HepG2 (cell line): ENCODE data around the gene PARN. TPM values are rescaled to one million over a fixed set of nuclear protein-coding genes. Genes with fewer than 3 reads are reported as not detected.

Experiments
- CBX5 ChIP-seq: sonication (generic); formaldehyde crosslinking; IDR thresholded peaks from 2 replicates; pipeline ENCODE4 v1.4.0; 2020; ENCODE audit warnings: missing genetic modification reagents, borderline replicate concordance
- HDAC1 ChIP-seq: sonication (generic); formaldehyde crosslinking; IDR thresholded peaks from 2 replicates; pipeline ENCODE4 v1.5.1; 2020; ENCODE audit warnings: mild to moderate bottlenecking, missing genetic modification reagents
- ISX ChIP-seq: sonication (generic); formaldehyde crosslinking; conservative IDR thresholded peaks from 2 replicates; pipeline ENCODE4 v1.5.0; 2020; ENCODE audit warnings: missing genetic modification reagents
- KDM1A ChIP-seq: IDR thresholded peaks from 2 replicates; pipeline ENCODE4 v1.6.1; 2016; ENCODE audit warnings: missing compliant biosample characterization
- KDM2A ChIP-seq: sonication (generic); formaldehyde crosslinking; IDR thresholded peaks from 2 replicates; pipeline ENCODE4 v1.4.0; 2020; ENCODE audit warnings: low read depth, missing genetic modification reagents, borderline replicate concordance
- KDM6A ChIP-seq: IDR thresholded peaks from 2 replicates; pipeline ENCODE4 v1.6.1; 2016; ENCODE audit warnings: low read depth
- KMT2A ChIP-seq: sonication (generic); formaldehyde crosslinking; IDR thresholded peaks from 2 replicates; pipeline ENCODE4 v1.4.0; 2020; ENCODE audit warnings: missing genetic modification reagents
- LCORL ChIP-seq, 2 experiments: fragments of 450-650 bp in 1 of 2; sonication (generic) in 1 of 2; formaldehyde crosslinking in 1 of 2; IDR thresholded peaks; 2 replicates each; pipeline versions ENCODE4 v1.5.0 to v1.6.1; 2017 to 2020; ENCODE audit warnings: antibody characterized with exemption in 1 of 2, missing genetic modification reagents in 1 of 2
- NFKBIZ ChIP-seq: IDR thresholded peaks from 2 replicates; pipeline ENCODE4 v1.6.1; 2018; ENCODE audit warnings: missing genetic modification reagents, missing compliant biosample characterization
- PHF5A ChIP-seq: IDR thresholded peaks from one replicate; pipeline ENCODE4 v1.6.1; 2018; ENCODE audit warnings: low read depth, missing genetic modification reagents; ENCODE audit not compliant: unreplicated experiment
- RXRA ChIP-seq: sonication (generic); formaldehyde crosslinking; IDR thresholded peaks from 2 replicates; pipeline ENCODE4 v1.5.1; 2020; ENCODE audit warnings: missing genetic modification reagents
- SMYD3 ChIP-seq: sonication (generic); formaldehyde crosslinking; IDR thresholded peaks from 2 replicates; pipeline ENCODE4 v1.8.1; 2023; ENCODE audit warnings: mild to moderate bottlenecking, missing genetic modification reagents
- TEAD3 ChIP-seq: optimal IDR thresholded peaks from 2 replicates; pipeline ENCODE3; 2016; ENCODE audit warnings: borderline replicate concordance
- ZBTB7B ChIP-seq: sonication (generic); formaldehyde crosslinking; IDR thresholded peaks from 2 replicates; pipeline ENCODE4 v1.4.0; 2020; ENCODE audit warnings: missing genetic modification reagents
- ZNF121 ChIP-seq: sonication (generic); formaldehyde crosslinking; IDR thresholded peaks from 2 replicates; pipeline ENCODE4 v1.5.0; 2020; ENCODE audit warnings: mild to moderate bottlenecking, missing genetic modification reagents
- ZNF441 ChIP-seq: sonication (generic); formaldehyde crosslinking; IDR thresholded peaks from 2 replicates; pipeline ENCODE4 v1.7.0; 2021; ENCODE audit warnings: missing genetic modification reagents, borderline replicate concordance
- ZNF446 ChIP-seq: sonication (generic); formaldehyde crosslinking; IDR thresholded peaks from 2 replicates; pipeline ENCODE4 v1.5.0; 2020; ENCODE audit warnings: mild to moderate bottlenecking, missing genetic modification reagents
- ZNF768 ChIP-seq: sonication (generic); formaldehyde crosslinking; IDR thresholded peaks from 2 replicates; pipeline ENCODE4 v1.4.0; 2020; ENCODE audit warnings: missing genetic modification reagents
- polyA plus RNA-seq, 8 experiments: library from polyadenylated mRNA; depleted of rRNA in 3 of 8; stranded (reverse) in 7 of 8; unstranded in 1 of 8; fragments of >200 nt; fragmentation: Illumina TruSeq in 4 of 8; extraction: Trizol in 4 of 8; gene quantifications; 2 replicates each; pipeline versions ENCODE4 v1.2.1 to v1.2.3, GENCODE V29; 2011 to 2016; ENCODE audit warnings: low read depth in 4 of 8, missing spikeins in 1 of 8, mixed read lengths in 1 of 8; ENCODE audit not compliant: insufficient read depth in 1 of 8
- total RNA-seq, 5 experiments: library from RNA; depleted of rRNA; stranded (reverse); fragments of >200 nt; fragmentation: Illumina TruSeq; extraction: Trizol; gene quantifications; 2 replicates each; pipeline ENCODE4 v1.2.3, GENCODE V29; 2016; ENCODE audit warnings: low read depth in 1 of 5
- TF ChIP-seq, protein P1 (sequence below): sonication (generic); formaldehyde crosslinking; IDR thresholded peaks from 2 replicates; pipeline ENCODE4 v1.8.1; 2023; ENCODE audit warnings: mild to moderate bottlenecking, missing genetic modification reagents
- TF ChIP-seq, protein P2 (sequence below): sonication (generic); formaldehyde crosslinking; IDR thresholded peaks from 2 replicates; pipeline ENCODE4 v1.5.0; 2020; ENCODE audit warnings: missing genetic modification reagents
- TF ChIP-seq, protein P3 (sequence below): sonication (generic); formaldehyde crosslinking; IDR thresholded peaks from 2 replicates; pipeline ENCODE4 v1.4.0; 2020; ENCODE audit warnings: missing genetic modification reagents
- TF ChIP-seq, protein P4 (sequence below): sonication (generic); formaldehyde crosslinking; IDR thresholded peaks from 2 replicates; pipeline ENCODE4 v1.4.0; 2020; ENCODE audit warnings: mild to moderate bottlenecking, missing genetic modification reagents
- TF ChIP-seq, protein P5 (sequence below): sonication (generic); formaldehyde crosslinking; IDR thresholded peaks from 2 replicates; pipeline ENCODE4 v1.5.0; 2020; ENCODE audit warnings: missing genetic modification reagents
- TF ChIP-seq, protein P6 (sequence below): sonication (generic); formaldehyde crosslinking; IDR thresholded peaks from 2 replicates; pipeline ENCODE4 v1.4.0; 2020; ENCODE audit warnings: missing genetic modification reagents

The PARN gene
- total and polyA plus RNA-seq, 2 of the 13 experiments (the other 11 are each of a cell fraction or from before 2014, with no cell fraction given): 13.3 to 47.6 TPM

DNA sequence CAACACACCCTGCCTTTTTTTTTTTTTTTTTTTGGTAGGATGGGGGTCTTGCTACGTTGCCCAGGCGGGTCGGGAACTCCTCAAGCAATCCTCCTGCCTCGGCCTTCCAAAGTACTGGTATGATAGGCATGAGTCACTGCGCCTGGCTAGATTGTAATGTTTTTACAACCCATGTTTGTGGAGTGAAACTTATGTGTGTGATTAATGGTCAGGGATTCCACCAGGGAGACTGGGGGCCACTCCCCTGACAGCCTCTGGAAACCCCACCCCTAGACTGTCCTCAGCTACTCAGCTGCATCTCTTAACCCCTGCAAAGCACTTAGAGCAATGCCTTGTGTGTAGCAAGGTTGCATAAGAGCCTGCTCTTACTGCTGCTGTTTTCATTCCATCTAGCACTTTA lies 220.5 kb downstream of the PARN start (continued):
- no peak for TF ChIP-seq ZNF768
- TF ChIP-seq ZNF121 (CRISPR knock-in tag): peak; percentile 97
- TF ChIP-seq, protein P1, sequence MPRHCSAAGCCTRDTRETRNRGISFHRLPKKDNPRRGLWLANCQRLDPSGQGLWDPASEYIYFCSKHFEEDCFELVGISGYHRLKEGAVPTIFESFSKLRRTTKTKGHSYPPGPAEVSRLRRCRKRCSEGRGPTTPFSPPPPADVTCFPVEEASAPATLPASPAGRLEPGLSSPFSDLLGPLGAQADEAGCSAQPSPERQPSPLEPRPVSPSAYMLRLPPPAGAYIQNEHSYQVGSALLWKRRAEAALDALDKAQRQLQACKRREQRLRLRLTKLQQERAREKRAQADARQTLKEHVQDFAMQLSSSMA: no peak
- peak; percentile 56; the same call in 1 of the 2 replicates for TF ChIP-seq KDM1A (CRISPR knock-in tag)
- no peak for TF ChIP-seq HDAC1 (CRISPR knock-in tag)
- no peak for TF ChIP-seq PHF5A
- TF ChIP-seq, protein P2, sequence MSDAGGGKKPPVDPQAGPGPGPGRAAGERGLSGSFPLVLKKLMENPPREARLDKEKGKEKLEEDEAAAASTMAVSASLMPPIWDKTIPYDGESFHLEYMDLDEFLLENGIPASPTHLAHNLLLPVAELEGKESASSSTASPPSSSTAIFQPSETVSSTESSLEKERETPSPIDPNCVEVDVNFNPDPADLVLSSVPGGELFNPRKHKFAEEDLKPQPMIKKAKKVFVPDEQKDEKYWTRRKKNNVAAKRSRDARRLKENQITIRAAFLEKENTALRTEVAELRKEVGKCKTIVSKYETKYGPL (CRISPR knock-in tag): peak; percentile 32; the same call in 1 of the 2 replicates
- TF ChIP-seq ZNF446 (CRISPR knock-in tag): no peak
- TF ChIP-seq, protein P3, sequence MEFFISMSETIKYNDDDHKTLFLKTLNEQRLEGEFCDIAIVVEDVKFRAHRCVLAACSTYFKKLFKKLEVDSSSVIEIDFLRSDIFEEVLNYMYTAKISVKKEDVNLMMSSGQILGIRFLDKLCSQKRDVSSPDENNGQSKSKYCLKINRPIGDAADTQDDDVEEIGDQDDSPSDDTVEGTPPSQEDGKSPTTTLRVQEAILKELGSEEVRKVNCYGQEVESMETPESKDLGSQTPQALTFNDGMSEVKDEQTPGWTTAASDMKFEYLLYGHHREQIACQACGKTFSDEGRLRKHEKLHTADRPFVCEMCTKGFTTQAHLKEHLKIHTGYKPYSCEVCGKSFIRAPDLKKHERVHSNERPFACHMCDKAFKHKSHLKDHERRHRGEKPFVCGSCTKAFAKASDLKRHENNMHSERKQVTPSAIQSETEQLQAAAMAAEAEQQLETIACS (CRISPR knock-in tag): no peak
- no peak for TF ChIP-seq LCORL (IDR thresholded peaks at IDR 0.05)
- TF ChIP-seq LCORL (CRISPR knock-in tag; IDR thresholded peaks at IDR 0.05): no peak
- no peak for TF ChIP-seq RXRA (CRISPR knock-in tag)
- peak; percentile 17 for TF ChIP-seq TEAD3 (CRISPR knock-in tag)
- no peak for TF ChIP-seq ISX (CRISPR knock-in tag)
- TF ChIP-seq, protein P4, sequence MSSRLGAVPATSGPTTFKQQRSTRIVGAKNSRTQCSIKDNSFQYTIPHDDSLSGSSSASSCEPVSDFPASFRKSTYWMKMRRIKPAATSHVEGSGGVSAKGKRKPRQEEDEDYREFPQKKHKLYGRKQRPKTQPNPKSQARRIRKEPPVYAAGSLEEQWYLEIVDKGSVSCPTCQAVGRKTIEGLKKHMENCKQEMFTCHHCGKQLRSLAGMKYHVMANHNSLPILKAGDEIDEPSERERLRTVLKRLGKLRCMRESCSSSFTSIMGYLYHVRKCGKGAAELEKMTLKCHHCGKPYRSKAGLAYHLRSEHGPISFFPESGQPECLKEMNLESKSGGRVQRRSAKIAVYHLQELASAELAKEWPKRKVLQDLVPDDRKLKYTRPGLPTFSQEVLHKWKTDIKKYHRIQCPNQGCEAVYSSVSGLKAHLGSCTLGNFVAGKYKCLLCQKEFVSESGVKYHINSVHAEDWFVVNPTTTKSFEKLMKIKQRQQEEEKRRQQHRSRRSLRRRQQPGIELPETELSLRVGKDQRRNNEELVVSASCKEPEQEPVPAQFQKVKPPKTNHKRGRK (CRISPR knock-in tag): no peak
- no peak for TF ChIP-seq KMT2A (CRISPR knock-in tag)
- TF ChIP-seq, protein P5, sequence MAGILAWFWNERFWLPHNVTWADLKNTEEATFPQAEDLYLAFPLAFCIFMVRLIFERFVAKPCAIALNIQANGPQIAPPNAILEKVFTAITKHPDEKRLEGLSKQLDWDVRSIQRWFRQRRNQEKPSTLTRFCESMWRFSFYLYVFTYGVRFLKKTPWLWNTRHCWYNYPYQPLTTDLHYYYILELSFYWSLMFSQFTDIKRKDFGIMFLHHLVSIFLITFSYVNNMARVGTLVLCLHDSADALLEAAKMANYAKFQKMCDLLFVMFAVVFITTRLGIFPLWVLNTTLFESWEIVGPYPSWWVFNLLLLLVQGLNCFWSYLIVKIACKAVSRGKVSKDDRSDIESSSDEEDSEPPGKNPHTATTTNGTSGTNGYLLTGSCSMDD (CRISPR knock-in tag): no peak
- no peak for TF ChIP-seq SMYD3 (CRISPR knock-in tag)
- no peak for TF ChIP-seq KDM6A (CRISPR knock-in tag)
- no peak for TF ChIP-seq NFKBIZ (CRISPR knock-in tag)
- TF ChIP-seq CBX5 (CRISPR knock-in tag): no peak
- TF ChIP-seq KDM2A (CRISPR knock-in tag): no peak
- TF ChIP-seq ZBTB7B (CRISPR knock-in tag): no peak
- TF ChIP-seq, protein P6, sequence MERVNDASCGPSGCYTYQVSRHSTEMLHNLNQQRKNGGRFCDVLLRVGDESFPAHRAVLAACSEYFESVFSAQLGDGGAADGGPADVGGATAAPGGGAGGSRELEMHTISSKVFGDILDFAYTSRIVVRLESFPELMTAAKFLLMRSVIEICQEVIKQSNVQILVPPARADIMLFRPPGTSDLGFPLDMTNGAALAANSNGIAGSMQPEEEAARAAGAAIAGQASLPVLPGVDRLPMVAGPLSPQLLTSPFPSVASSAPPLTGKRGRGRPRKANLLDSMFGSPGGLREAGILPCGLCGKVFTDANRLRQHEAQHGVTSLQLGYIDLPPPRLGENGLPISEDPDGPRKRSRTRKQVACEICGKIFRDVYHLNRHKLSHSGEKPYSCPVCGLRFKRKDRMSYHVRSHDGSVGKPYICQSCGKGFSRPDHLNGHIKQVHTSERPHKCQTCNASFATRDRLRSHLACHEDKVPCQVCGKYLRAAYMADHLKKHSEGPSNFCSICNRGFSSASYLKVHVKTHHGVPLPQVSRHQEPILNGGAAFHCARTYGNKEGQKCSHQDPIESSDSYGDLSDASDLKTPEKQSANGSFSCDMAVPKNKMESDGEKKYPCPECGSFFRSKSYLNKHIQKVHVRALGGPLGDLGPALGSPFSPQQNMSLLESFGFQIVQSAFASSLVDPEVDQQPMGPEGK (CRISPR knock-in tag): peak; percentile 61
- TF ChIP-seq ZNF441: no peak
